Right lobe of liver (tissue), 4 donors: ENCODE results near the gene RASSF8.

Experiments
- CTCF ChIP-seq, 4 donors: fragments of 200-600 bp in 3 of 4; fragments of 450-650 bp in 1 of 4; IDR thresholded peaks; one replicate each; pipeline versions ENCODE4 v1.5.1 to v1.8.0; 2016 to 2022; ENCODE audit warnings: antibody characterized with exemption in 4 of 4, mild to moderate bottlenecking in 2 of 4
- POLR2A ChIP-seq: fragments of 450-650 bp; IDR thresholded peaks from one replicate; pipeline ENCODE4 v1.6.1; 2017; ENCODE audit warnings: antibody characterized with exemption, mild to moderate bottlenecking
- donor health status: DM: no; HTN: no; CAD: no.
- donor health status: DM: no; HTN: no; CAD: no.
- donor health status: DM: no; HTN: yes; CAD: no.

DNA sequence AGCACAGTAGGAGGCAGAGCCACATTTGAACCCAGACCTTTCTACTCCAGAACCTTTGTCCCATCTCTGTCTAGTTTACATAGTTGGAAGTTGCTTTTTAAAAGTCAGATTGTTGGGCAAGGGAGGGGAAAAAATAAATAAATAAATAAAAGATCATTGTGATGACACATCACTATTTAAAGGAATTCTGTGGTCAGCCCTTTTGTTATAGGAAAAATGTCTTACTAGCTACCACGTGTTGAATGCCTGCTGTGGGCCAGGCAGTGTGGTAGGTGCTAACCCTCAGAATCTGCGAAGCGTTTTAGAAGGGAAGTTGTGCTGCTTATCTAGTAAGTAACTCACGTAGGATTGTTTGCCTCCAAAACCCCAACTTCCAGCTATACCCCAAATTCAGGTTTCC lies 104.1 kb downstream of the RASSF8 start:
- TF ChIP-seq POLR2A (no peak), CTCF (IDR thresholded peaks at IDR 0.05) (no peak)
